H1 (cell line): ENCODE results near the gene RGS14. TPM values are rescaled to one million over a fixed set of nuclear protein-coding genes. Genes with fewer than 3 reads are reported as not detected.

ENCODE experiments used
- CTCF ChIA-PET: fragments of 300-600 bp; sonication (Branson Sonifier 250); formaldehyde crosslinking; loops from one replicate; lab custom pipeline; 2021; ENCODE audit not compliant: partially characterized antibody; lab: Charles Lee
- POLR2A ChIA-PET: fragments of 300-600 bp; sonication (Branson Sonifier 250); formaldehyde crosslinking; loops from one replicate; lab custom pipeline; 2021; ENCODE audit warnings: inconsistent platforms; ENCODE audit not compliant: partially characterized antibody; lab: Charles Lee
- DNase-seq, 2 experiments: peaks; one replicate each; pipeline versions ENCODE4 v3.0.0 to v3.0.0-alpha.2; 2010 to 2022; ENCODE audit warnings: low spot score in 2 of 2, low read depth in 1 of 2, mixed read lengths in 1 of 2
- FAIRE-seq: peaks from 2 replicates; lab custom pipeline; 2011; peaks lifted over from hg19 to GRCh38; lab: Jason Lieb, UNC
- H2AFZ ChIP-seq: 2 replicates; pipeline ENCODE4 v1.8.1; 2012; ENCODE audit warnings: low read length, inconsistent platforms
- H2AK5ac ChIP-seq: 2 replicates; pipeline ENCODE4 v1.6.1; 2013; ENCODE audit warnings: low read depth, low read length
- H2BK120ac ChIP-seq: replicated peaks from 2 replicates; pipeline ENCODE3; 2013; ENCODE audit warnings: low read depth, low read length, inconsistent platforms
- H2BK12ac ChIP-seq: 2 replicates; pipeline ENCODE4 v1.6.1; 2013; ENCODE audit warnings: low read depth, low read length
- H2BK15ac ChIP-seq: 2 replicates; pipeline ENCODE4 v1.6.1; 2013; ENCODE audit warnings: low read length
- H2BK20ac ChIP-seq: 2 replicates; pipeline ENCODE4 v1.6.1; 2013; ENCODE audit warnings: low read length
- H2BK5ac ChIP-seq: 2 replicates; pipeline ENCODE4 v1.6.1; 2013; ENCODE audit warnings: low read depth, low read length
- H3K14ac ChIP-seq: 2 replicates; pipeline ENCODE4 v1.6.1; 2013; ENCODE audit warnings: inconsistent platforms; ENCODE audit not compliant: insufficient read length
- H3K18ac ChIP-seq: 2 replicates; pipeline ENCODE4 v1.6.1; 2013; ENCODE audit warnings: low read length; ENCODE audit errors: extremely low read depth
- H3K23ac ChIP-seq: 2 replicates; pipeline ENCODE4 v1.6.1; 2013; ENCODE audit warnings: inconsistent platforms; ENCODE audit not compliant: insufficient read length
- H3K23me2 ChIP-seq: 2 replicates; pipeline ENCODE4 v1.6.1; 2013; ENCODE audit warnings: low read depth, low read length
- H3K27ac ChIP-seq: 2 replicates; pipeline ENCODE4 v1.6.1; 2011; ENCODE audit warnings: low read depth, low read length, inconsistent platforms
- H3K27me3 ChIP-seq, 4 experiments: replicated peaks in 1 of 4; 1 replicate in 1 of 4; 2 replicates in 3 of 4; pipeline versions ENCODE4 v1.6.1 to v1.8.1; 2011 to 2013; ENCODE audit warnings: low read length in 3 of 4, mild to moderate bottlenecking in 3 of 4, inconsistent platforms in 2 of 4, mixed read lengths in 2 of 4, moderate library complexity in 1 of 4; ENCODE audit not compliant: control insufficient read depth in 3 of 4, insufficient read depth in 3 of 4; ENCODE audit errors: extremely low read depth in 1 of 4
- H3K36me3 ChIP-seq, 4 experiments: 2 replicates each; pipeline versions ENCODE4 v1.6.1 to v1.8.1; 2011 to 2013; ENCODE audit warnings: mild to moderate bottlenecking in 4 of 4, low read length in 3 of 4, moderate library complexity in 2 of 4, control low read depth in 1 of 4, inconsistent platforms in 1 of 4; ENCODE audit not compliant: insufficient read depth in 4 of 4, control insufficient read depth in 2 of 4
- H3K4ac ChIP-seq: replicated peaks from 2 replicates; pipeline ENCODE3; 2013; ENCODE audit warnings: low read length, low read depth, mixed read lengths, inconsistent platforms; ENCODE audit not compliant: insufficient read length
- H3K4me1 ChIP-seq, 4 experiments: replicated peaks in 1 of 4; 1 replicate in 1 of 4; 2 replicates in 3 of 4; pipeline versions ENCODE4 v1.6.1 to v1.8.1; 2011 to 2013; ENCODE audit warnings: low read length in 3 of 4, inconsistent platforms in 2 of 4, mixed read lengths in 1 of 4; ENCODE audit not compliant: insufficient read depth in 4 of 4, control insufficient read depth in 3 of 4
- H3K4me2 ChIP-seq, 2 experiments: 2 replicates each; pipeline versions ENCODE4 v1.6.1 to v1.8.1; 2011 to 2013; ENCODE audit warnings: low read depth in 2 of 2, low read length in 2 of 2, control low read depth in 1 of 2, inconsistent platforms in 1 of 2, mild to moderate bottlenecking in 1 of 2; ENCODE audit not compliant: insufficient read depth in 1 of 2
- H3K4me3 ChIP-seq, 4 experiments: fragments of 200-600, 300-600 bp in 1 of 4; sonication (generic), shearing (Covaris generic), sonication (Bioruptor Twin) in 1 of 4; 2 replicates each; pipeline versions ENCODE4 v1.5.1 to v1.8.1; 2011 to 2016; ENCODE audit warnings: low read length in 4 of 4, low read depth in 3 of 4, control low read depth in 2 of 4, inconsistent platforms in 2 of 4, mild to moderate bottlenecking in 2 of 4, mixed read lengths in 1 of 4, moderate library complexity in 1 of 4; ENCODE audit not compliant: insufficient read depth in 2 of 4; ENCODE audit errors: extremely low read depth in 1 of 4
- H3K56ac ChIP-seq: replicated peaks from 2 replicates; pipeline ENCODE3; 2013; ENCODE audit warnings: low read depth, mild to moderate bottlenecking, mixed read lengths, low read length, inconsistent platforms; ENCODE audit not compliant: insufficient read length
- H3K79me1 ChIP-seq: 2 replicates; pipeline ENCODE4 v1.6.1; 2013; ENCODE audit warnings: low read depth, low read length, control low read depth
- H3K79me2 ChIP-seq, 2 experiments: 2 replicates each; pipeline versions ENCODE4 v1.6.1 to v1.8.1; 2012 to 2013; ENCODE audit warnings: low read length in 2 of 2, mild to moderate bottlenecking in 2 of 2, inconsistent platforms in 1 of 2; ENCODE audit not compliant: insufficient read depth in 2 of 2, control insufficient read depth in 1 of 2
- H3K9ac ChIP-seq, 4 experiments: replicated peaks in 1 of 4; 1 replicate in 1 of 4; 2 replicates in 3 of 4; pipeline versions ENCODE4 v1.6.1 to v1.8.1; 2011 to 2013; ENCODE audit warnings: low read depth in 3 of 4, low read length in 3 of 4, control low read depth in 2 of 4, mild to moderate bottlenecking in 2 of 4, moderate library complexity in 2 of 4, inconsistent platforms in 1 of 4; ENCODE audit errors: extremely low read depth in 1 of 4
- H3K9me3 ChIP-seq, 2 experiments: 2 replicates each; pipeline versions ENCODE4 v1.6.1 to v1.8.1; 2012 to 2013; ENCODE audit warnings: mild to moderate bottlenecking in 2 of 2, moderate library complexity in 2 of 2, control low read depth in 1 of 2, inconsistent platforms in 1 of 2, low read depth in 1 of 2, low read length in 1 of 2, mixed read lengths in 1 of 2; ENCODE audit not compliant: insufficient read depth in 2 of 2
- H4K20me1 ChIP-seq, 2 experiments: replicated peaks in 1 of 2; 2 replicates each; pipeline versions ENCODE3 to v1.8.1; 2011 to 2013; ENCODE audit warnings: inconsistent platforms in 2 of 2, low read length in 2 of 2, mild to moderate bottlenecking in 1 of 2; ENCODE audit not compliant: insufficient read depth in 2 of 2, control insufficient read depth in 1 of 2
- H4K5ac ChIP-seq: 2 replicates; pipeline ENCODE4 v1.6.1; 2013; ENCODE audit warnings: low read length, low read depth, mixed read lengths, inconsistent platforms; ENCODE audit not compliant: insufficient read length
- H4K8ac ChIP-seq: 2 replicates; pipeline ENCODE4 v1.8.0; 2013; ENCODE audit warnings: mild to moderate bottlenecking, moderate library complexity, low read length, inconsistent platforms; ENCODE audit not compliant: insufficient read depth; ENCODE audit errors: extremely low read depth
- H4K91ac ChIP-seq: replicated peaks from 2 replicates; pipeline ENCODE3; 2013; ENCODE audit warnings: low read length, mixed read lengths, inconsistent platforms; ENCODE audit not compliant: insufficient read length
- KDM4A ChIP-seq: IDR thresholded peaks from one replicate; pipeline ENCODE4 v1.7.1; 2012; ENCODE audit warnings: low read depth, mild to moderate bottlenecking, moderate library complexity, low read length, inconsistent platforms; ENCODE audit not compliant: severe bottlenecking
- PHF8 ChIP-seq: fragments of 200-600 bp; sonication (generic); conservative IDR thresholded peaks from 2 replicates; pipeline ENCODE4 v1.7.1; 2012; ENCODE audit warnings: low read depth, mild to moderate bottlenecking, inconsistent platforms, low read length, moderate library complexity
- POLR2A ChIP-seq, 2 experiments: IDR thresholded peaks; 1 replicate in 1 of 2; 2 replicates in 1 of 2; pipeline ENCODE4 v1.6.1; 2011; ENCODE audit warnings: low read depth in 2 of 2, low read length in 2 of 2, mild to moderate bottlenecking in 2 of 2; ENCODE audit errors: control extremely low read depth in 1 of 2
- POU5F1 ChIP-seq: IDR thresholded peaks from 2 replicates; pipeline ENCODE4 v1.6.1; 2011; ENCODE audit warnings: low read depth, mild to moderate bottlenecking, low read length, moderate library complexity
- SIRT6 ChIP-seq: IDR thresholded peaks from one replicate; pipeline ENCODE4 v1.7.1; 2012; ENCODE audit warnings: low read length, inconsistent platforms
- SUZ12 ChIP-seq: fragments of 200-600 bp; sonication (generic); IDR thresholded peaks from 2 replicates; pipeline ENCODE4 v1.6.1; 2012; ENCODE audit warnings: mild to moderate bottlenecking, inconsistent platforms, low read length, moderate library complexity, mixed read lengths
- TBP ChIP-seq: IDR thresholded peaks from 2 replicates; pipeline ENCODE4 v1.6.1; 2011; ENCODE audit warnings: low read depth, low read length, improper control_type of control experiment
- USF2 ChIP-seq: IDR thresholded peaks from 2 replicates; pipeline ENCODE4 v1.6.1; 2011; ENCODE audit warnings: low read length, improper control_type of control experiment
- WGBS, 2 experiments: shearing (Covaris generic) in 1 of 2; methylation state at CpG; one replicate each; pipeline versions ENCODE4 v1.1.6 to v1.1.7; 2013 to 2015; ENCODE audit warnings: low lambda C conversion rate in 2 of 2, mixed read lengths in 2 of 2, inconsistent platforms in 1 of 2, low coverage in 1 of 2, missing lambda C conversion rate in 1 of 2; ENCODE audit not compliant: insufficient replicate concordance in 2 of 2, insufficient coverage in 1 of 2, insufficient read length in 1 of 2; ENCODE audit errors: extremely low coverage in 1 of 2, missing lambda C conversion rate in 1 of 2; 5-methylcytosine and 5-hydroxymethylcytosine counted together
- polyA plus RNA-seq, 7 experiments: library from polyadenylated mRNA; depleted of rRNA in 3 of 7; stranded (reverse) in 5 of 7; unstranded in 2 of 7; fragments of >200 nt in 5 of 7; fragments of 200-250 nt in 2 of 7; gene quantifications; 1 replicate in 5 of 7; 2 replicates in 1 of 7; 4 replicates in 1 of 7; pipeline versions ENCODE4 v1.2.1 to v1.2.3, GENCODE V29; 2011 to 2013; ENCODE audit warnings: missing spikeins in 2 of 7, mixed read lengths in 2 of 7
- total RNA-seq: library from RNA; stranded (reverse); fragmentation: NEBNext Ultra II Directional; extraction: Animal tissue kit (Norgen Biotek cat#: 25700); gene quantifications from 2 replicates; pipeline ENCODE4 v1.2.1, GENCODE V29; 2021

RGS14 gene
- total and polyA plus RNA-seq, 2 of the 8 experiments (the other 6 are each of a cell fraction or from before 2014, with no cell fraction given), result 24.4 to 46.1 TPM

- H2BK5ac ChIP-seq, result peak overlapping the region; percentile 95
- peak overlapping the region; percentile 97 for H4K5ac ChIP-seq
- no peak overlapping the region for H3K23ac ChIP-seq
- peak overlapping the region; percentile 97; the same call in 1 of the 2 replicates for H2BK15ac ChIP-seq
- no peak overlapping the region for H3K14ac ChIP-seq
- peak overlapping the region; percentile 86 for H2BK20ac ChIP-seq
- no peaks in the 10 kb centered on the region for H3K9me3 ChIP-seq
- peak overlapping the region; percentile 72 for H3K27ac ChIP-seq
- WGBS, 2 experiments, result 4% methylated on average over 18 of the region's 36 CpGs; no CpG with 5 or more reads in 1 of the 2 experiments
- peak overlapping the region; percentile 96 for H2BK12ac ChIP-seq
- peak overlapping the region; percentile 95 for H4K8ac ChIP-seq
- FAIRE-seq, result no peak
- H3K9ac ChIP-seq, result peak overlapping the region; percentile 50 to 62 (median 55)
- peaks cover 8 to 42% (median 37%) of the 10 kb centered on the region in 4 experiments for H3K4me1 ChIP-seq
- DNase-seq, result peak; percentile 93 to 97
- H3K79me2 ChIP-seq, result no peaks in the 10 kb centered on the region
- H3K4ac ChIP-seq, result peak overlapping the region; percentile 99
- H3K18ac ChIP-seq, result peak overlapping the region; percentile 95; the same call in 1 of the 2 replicates
- H4K91ac ChIP-seq, result peak overlapping the region; percentile 96
- H3K23me2 ChIP-seq, result peaks cover 22% of the 10 kb centered on the region; the same call in 1 of the 2 replicates
- H2BK120ac ChIP-seq, result peak overlapping the region; percentile 85
- H3K79me1 ChIP-seq, result peaks cover 7% of the 10 kb centered on the region; the same call in 1 of the 2 replicates
- peak overlapping the region; percentile 80 to 86 for H3K4me2 ChIP-seq
- H2AFZ ChIP-seq, result no peak overlapping the region
- peak overlapping the region; percentile 17; the same call in 1 of the 2 replicates for H2AK5ac ChIP-seq
- no peaks in the 10 kb centered on the region for H3K36me3 ChIP-seq
- peak overlapping the region; percentile 94 for H3K56ac ChIP-seq
- H3K27me3 ChIP-seq, result peaks cover 1 to 17% (median 13%) of the 10 kb centered on the region in 4 experiments; a peak in 5 of 7 replicates
- peaks cover 0 to 8% of the 10 kb centered on the region in 2 experiments for H4K20me1 ChIP-seq
- peak overlapping the region; percentile 44 to 65 (median 55) for H3K4me3 ChIP-seq
- ChIA-PET CTCF (interaction anchor here (0.6 to 16.9 kb wide), 14 partner anchors 12 to 302 kb away, joined by 3 to 363 read pairs (median 4); partner anchors contain the start of genes LMAN2, MXD3, PRR7 and RGS14), POLR2A (interaction anchor here (0.7 to 5.9 kb wide), 21 partner anchors 12 to 234 kb away, joined by 3 to 66 read pairs (median 3); partner anchors contain the start of genes GRK6, LMAN2, MXD3 and NSD1)
- no peak for TF ChIP-seq POU5F1
- peak in 1 of 2 experiments; percentile 82; a peak in 2 of 3 replicates for TF ChIP-seq POLR2A (IDR thresholded peaks at IDR 0.05; ENCODE audit: control extremely low read depth in 1 of 2, low read depth in 2 of 2, low read length in 2 of 2)
- TF ChIP-seq USF2, result no peak
- TF ChIP-seq KDM4A, result peak; percentile 3
- TF ChIP-seq PHF8, result peak; percentile 60; the same call in 1 of the 2 replicates
- TF ChIP-seq SUZ12, result no peak
- no peak for TF ChIP-seq SIRT6
- TF ChIP-seq TBP, result peak; percentile 40; the same call in 1 of the 2 replicates
Measured at GRCh38 chr5:177366528-177367322, 9.0 kb downstream of the RGS14 start.
